GM21786 (cell line): ENCODE measurements around the gene IPO9.

ENCODE experiments used
- ATAC-seq: cut with Tn5 transposase; IDR thresholded peaks from one replicate; pipeline ENCODE4 v1.9.1; 2021; ENCODE audit not compliant: unreplicated experiment

IPO9 gene

GRCh38 chr1:201886103-201886885 is 57.3 kb downstream of the IPO9 start:
- ATAC-seq = no peak

DNA sequence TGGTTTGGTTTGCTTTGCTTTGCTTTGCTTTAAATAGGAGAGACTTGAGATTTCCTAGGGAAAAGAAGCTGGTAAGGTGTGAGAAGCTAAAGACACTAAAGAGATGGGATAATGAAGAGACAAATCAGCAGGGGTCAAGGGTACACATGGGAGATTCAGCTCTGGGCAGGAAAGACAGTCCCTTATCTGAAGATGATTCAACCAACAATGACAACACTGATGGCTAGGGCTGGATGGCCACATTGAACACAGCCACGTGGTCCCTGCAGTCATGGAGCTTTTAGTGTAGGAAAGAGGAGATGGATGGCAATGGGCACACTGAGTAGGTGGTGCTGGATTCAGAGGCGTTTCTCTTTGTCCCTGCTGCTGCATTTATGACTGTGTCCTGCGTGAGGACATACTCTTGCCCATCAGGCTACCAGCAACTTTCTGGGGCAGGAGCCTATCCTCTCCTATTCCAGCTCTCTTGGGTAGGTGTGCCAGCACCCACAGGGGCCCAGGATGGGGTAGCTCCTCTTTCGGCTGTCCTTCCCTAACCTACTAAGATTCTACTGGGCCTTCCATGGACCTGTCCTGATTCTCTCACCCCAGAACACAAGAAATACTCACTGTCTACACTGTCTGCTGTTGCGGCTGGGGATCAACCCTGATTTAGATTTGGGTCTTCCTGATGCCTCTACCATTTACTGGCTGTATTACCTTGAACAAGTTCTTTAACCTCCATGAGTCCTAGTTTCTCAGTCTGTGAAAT is 58.3 kb downstream of the IPO9 start:
- ATAC-seq = no peak

- ATAC-seq = no peak
Measured at GRCh38 chr1:201888282-201889089, 59.5 kb downstream of the IPO9 start, which contains the start of gene SHISA4. TSS of gene SHISA4 (plus strand) at chr1:201888898. CDS start at chr1:201888995, 97 bp downstream.

- ATAC-seq = no peak
Measured at GRCh38 chr1:201889090-201889968, 60.4 kb downstream of the IPO9 start.

- no peak for ATAC-seq
Measured at GRCh38 chr1:201890223-201890622, 61.3 kb downstream of the IPO9 start.

DNA sequence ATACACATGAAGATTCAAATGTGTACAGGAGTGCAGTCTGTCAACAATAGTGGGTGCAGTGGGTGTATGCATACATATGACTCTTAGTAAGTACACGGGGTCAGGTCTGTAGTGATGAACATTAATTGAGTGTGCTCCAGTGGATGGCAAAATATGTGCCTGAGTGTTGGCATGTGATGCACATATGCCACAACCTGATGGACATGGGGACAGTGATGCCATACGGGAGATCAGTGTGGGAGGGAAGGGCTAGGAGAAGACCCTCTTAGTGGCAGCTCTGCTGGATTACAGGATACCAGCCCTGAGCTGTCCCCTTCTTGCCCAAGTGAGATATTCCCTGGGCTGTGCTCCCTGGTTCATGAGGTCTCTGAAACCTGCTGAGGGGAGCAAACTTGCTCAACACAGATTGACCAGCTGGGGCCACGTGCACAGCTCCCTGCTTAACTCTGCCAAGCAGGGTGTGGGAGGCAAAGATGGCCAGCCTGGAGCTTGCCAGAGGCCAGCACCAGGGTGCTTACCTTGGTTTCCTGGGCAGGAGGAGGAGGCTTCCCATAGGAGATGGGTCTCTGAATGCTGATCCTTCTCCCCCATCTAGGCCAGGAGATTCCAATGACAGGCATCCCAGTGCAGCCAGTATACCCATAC is 62.0 kb downstream of the IPO9 start:
- no peak for ATAC-seq

DNA sequence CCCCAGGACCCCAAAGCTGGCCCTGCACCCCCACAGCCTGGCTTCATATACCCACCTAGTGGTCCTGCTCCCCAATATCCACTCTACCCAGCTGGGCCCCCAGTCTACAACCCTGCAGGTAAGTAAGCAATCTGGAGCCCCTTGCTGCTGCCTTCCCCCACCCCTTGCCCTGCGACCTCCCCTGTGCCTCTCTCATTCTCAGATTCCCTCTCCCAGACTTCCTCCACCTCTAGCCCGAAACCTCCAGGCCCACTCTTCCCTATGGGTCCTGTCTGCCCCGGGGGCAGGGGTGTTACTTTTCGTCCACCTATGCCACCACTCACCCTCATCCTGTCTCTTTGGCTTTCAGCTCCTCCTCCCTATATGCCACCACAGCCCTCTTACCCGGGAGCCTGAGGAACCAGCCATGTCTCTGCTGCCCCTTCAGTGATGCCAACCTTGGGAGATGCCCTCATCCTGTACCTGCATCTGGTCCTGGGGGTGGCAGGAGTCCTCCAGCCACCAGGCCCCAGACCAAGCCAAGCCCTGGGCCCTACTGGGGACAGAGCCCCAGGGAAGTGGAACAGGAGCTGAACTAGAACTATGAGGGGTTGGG is 62.6 kb downstream of the IPO9 start:
- ATAC-seq = no peak

GRCh38 chr1:201892211-201892610 is 63.3 kb downstream of the IPO9 start:
- ATAC-seq = no peak

GRCh38 chr1:201893431-201893830 is 64.5 kb downstream of the IPO9 start:
- ATAC-seq = no peak

DNA sequence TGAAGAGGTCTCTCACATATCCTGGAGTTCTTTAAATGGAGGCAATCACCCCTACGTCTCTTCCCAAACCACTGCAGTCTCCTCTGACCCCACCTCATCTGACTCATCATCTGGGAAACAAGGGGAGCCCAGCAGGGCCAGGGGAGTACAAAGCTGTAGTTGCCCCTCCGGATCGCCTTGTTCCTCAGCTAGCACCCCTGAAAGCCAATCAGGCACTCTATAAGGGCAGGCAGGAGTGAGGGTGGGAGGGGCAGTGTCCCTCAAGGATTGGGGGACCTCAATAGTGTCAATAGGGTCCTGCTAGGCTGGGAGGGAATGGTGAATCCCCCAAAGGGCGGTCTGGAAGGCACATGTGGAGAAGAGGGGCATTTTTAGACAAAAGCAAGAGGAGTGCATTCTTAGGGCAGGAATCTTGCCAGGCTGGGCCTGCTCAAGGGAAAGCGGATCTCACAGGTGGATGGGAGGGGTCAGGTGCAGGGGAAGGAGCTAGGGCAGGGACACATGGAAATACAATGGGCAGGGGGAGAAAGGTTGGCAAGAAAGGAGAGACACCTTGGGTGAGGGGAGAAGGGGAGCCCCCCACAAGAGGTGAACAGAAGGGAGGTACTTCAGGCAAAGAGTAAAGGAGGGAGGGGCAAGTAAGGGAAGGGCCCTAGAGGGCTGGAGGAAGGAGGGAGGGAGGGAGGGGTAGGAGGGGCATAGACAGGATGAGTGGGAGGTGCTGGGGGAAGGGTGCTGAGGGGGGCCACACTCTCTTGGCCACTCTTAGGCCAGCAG is 65.6 kb downstream of the IPO9 start:
- ATAC-seq = no peak

- ATAC-seq = no peak
Measured at GRCh38 chr1:201895120-201895665, 66.2 kb downstream of the IPO9 start.

GRCh38 chr1:201895913-201896807 is 67.2 kb downstream of the IPO9 start:
- peak; percentile 88 for ATAC-seq

GRCh38 chr1:201896951-201897391 is 68.0 kb downstream of the IPO9 start:
- no peak for ATAC-seq

DNA sequence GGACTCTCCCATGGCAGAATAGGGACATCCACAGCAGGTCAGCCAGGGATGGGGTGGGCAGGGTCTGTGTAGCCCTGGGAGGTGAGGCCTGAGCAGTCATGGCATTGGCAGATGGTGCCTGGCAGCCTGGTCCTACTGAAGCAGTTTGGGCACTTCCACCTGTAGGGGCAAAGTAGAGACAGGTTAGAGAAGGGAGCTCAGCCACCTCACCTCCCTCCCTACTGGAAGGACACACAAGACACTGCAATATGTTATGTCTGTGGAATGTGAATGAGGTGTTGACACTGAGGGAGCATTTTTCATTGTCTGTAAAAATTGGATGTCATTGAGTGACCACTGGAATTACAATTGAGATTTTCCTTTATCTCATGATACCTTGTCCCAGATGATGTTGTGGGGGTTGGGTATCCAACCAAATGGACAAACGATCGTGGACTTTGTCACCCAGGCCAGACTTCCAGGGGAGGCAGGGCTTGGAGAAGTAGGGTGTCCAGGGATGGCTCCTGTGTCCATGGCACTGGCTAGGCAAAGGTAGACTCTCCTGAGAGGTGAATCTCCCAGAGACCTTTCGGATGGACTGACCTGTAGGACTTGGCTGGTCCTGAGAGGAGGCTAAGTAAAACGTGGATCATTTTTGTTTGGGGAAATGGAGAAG is 69.4 kb downstream of the IPO9 start:
- ATAC-seq = no peak

- ATAC-seq = no peak
Measured at GRCh38 chr1:201898992-201899391, 70.0 kb downstream of the IPO9 start.

- no peak for ATAC-seq
Measured at GRCh38 chr1:201899683-201900429, 70.9 kb downstream of the IPO9 start.
